A549 (cell line): ENCODE data around the gene RFK. TPM values are rescaled to one million over a fixed set of nuclear protein-coding genes. Genes with fewer than 3 reads are reported as not detected.

ENCODE experiments used
- ATAC-seq, 2 experiments: fragments of 200-7000 bp in 1 of 2; fragments of >200 bp in 1 of 2; cut with Nextera tagmentation in 1 of 2; cut with Tn5 transposase in 1 of 2; 3 replicates each; pipeline versions ENCODE4 v1.8.0 to v1.9.1; 2018 to 2020; ENCODE audit warnings: mild to moderate bottlenecking in 1 of 2, moderate library complexity in 1 of 2
- CTCF ChIA-PET: fragments of 300-600 bp; sonication (Branson Sonifier 250); formaldehyde crosslinking; extraction: SDS; loops from one replicate; lab custom pipeline; 2021; ENCODE audit warnings: antibody characterized with exemption, inconsistent platforms; lab: Yijun Ruan, JAX
- POLR2A ChIA-PET: fragments of 350-600 bp; formaldehyde crosslinking; extraction: SDS; loops from one replicate; lab custom pipeline; 2021; ENCODE audit warnings: antibody characterized with exemption, inconsistent platforms; lab: Yijun Ruan, JAX
- DNase-seq, 2 experiments: peaks; one replicate each; pipeline versions ENCODE4 v3.0.0 to v3.0.0-alpha.2; 2011 to 2016; ENCODE audit warnings: low read depth in 1 of 2, low spot score in 1 of 2
- FAIRE-seq: peaks from 2 replicates; lab custom pipeline; 2011; peaks lifted over from hg19 to GRCh38; lab: Jason Lieb, UNC
- H3K27ac ChIP-seq, 2 experiments: fragments of >200 bp; sonication (Bioruptor Twin); formaldehyde crosslinking; 3 replicates each; pipeline ENCODE4 v1.5.1; 2016 to 2017
- H3K4me1 ChIP-seq: fragments of >200 bp; sonication (Bioruptor Twin); formaldehyde crosslinking; 3 replicates; pipeline ENCODE4 v1.6.1; 2016
- H3K4me2 ChIP-seq: fragments of >200 bp; sonication (Bioruptor Twin); formaldehyde crosslinking; 3 replicates; pipeline ENCODE4 v1.6.1; 2016
- H3K4me3 ChIP-seq: fragments of >200 bp; sonication (Bioruptor Twin); formaldehyde crosslinking; 3 replicates; pipeline ENCODE4 v1.5.1; 2016
- H3K9me3 ChIP-seq: fragments of >200 bp; sonication (Bioruptor Twin); formaldehyde crosslinking; 3 replicates; pipeline ENCODE4 v1.6.1; 2016
- BCL3 ChIP-seq: fragments of >200 bp; sonication (Bioruptor Twin); formaldehyde crosslinking; IDR thresholded peaks from 3 replicates; pipeline ENCODE4 v1.6.1; 2016
- CBX8 ChIP-seq: fragments of 200-600 bp; sonication (generic); IDR thresholded peaks from 2 replicates; pipeline ENCODE4 v1.6.1; 2016
- CTCF ChIP-seq: fragments of >200 bp; sonication (Bioruptor Twin); formaldehyde crosslinking; IDR thresholded peaks from 3 replicates; pipeline ENCODE4 v1.5.1; 2016
- ELK1 ChIP-seq: fragments of 150-350 bp; IDR thresholded peaks from 2 replicates; pipeline ENCODE4 v1.6.1; 2014; ENCODE audit warnings: low read depth, mild to moderate bottlenecking, low read length
- EP300 ChIP-seq, 2 experiments: fragments of >200 bp; sonication (Bioruptor Twin); formaldehyde crosslinking; IDR thresholded peaks; 2 replicates in 1 of 2; 3 replicates in 1 of 2; pipeline ENCODE4 v1.6.1; 2016 to 2017
- HDAC2 ChIP-seq: fragments of 200-600 bp; sonication (generic); IDR thresholded peaks from 2 replicates; pipeline ENCODE4 v1.6.1; 2016
- HES2 ChIP-seq: fragments of >200 bp; sonication (Bioruptor Twin); formaldehyde crosslinking; IDR thresholded peaks from 2 replicates; pipeline ENCODE4 v1.6.1; 2016
- HEYL ChIP-seq: fragments of 250-450 bp; sonication (Bioruptor Pico); IDR thresholded peaks from 2 replicates; pipeline ENCODE4 v1.8.0; 2021; ENCODE audit warnings: mild to moderate bottlenecking, moderate library complexity
- HOXA7 ChIP-seq: fragments of 250-450 bp; sonication (Bioruptor Pico); IDR thresholded peaks from 2 replicates; pipeline ENCODE4 v1.5.0; 2020; ENCODE audit warnings: mild to moderate bottlenecking, moderate library complexity
- HOXB13 ChIP-seq: fragments of 250-450 bp; sonication (Bioruptor Pico); IDR thresholded peaks from 2 replicates; pipeline ENCODE4 v1.5.0; 2020; ENCODE audit warnings: low read depth, mild to moderate bottlenecking, moderate library complexity
- JUNB ChIP-seq: fragments of >200 bp; sonication (Bioruptor Twin); formaldehyde crosslinking; IDR thresholded peaks from 2 replicates; pipeline ENCODE4 v1.6.1; 2016
- KDM1A ChIP-seq: fragments of 200-600 bp; sonication (generic); IDR thresholded peaks from 2 replicates; pipeline ENCODE4 v1.6.1; 2016; ENCODE audit warnings: low read depth, mild to moderate bottlenecking
- MAZ ChIP-seq: fragments of 150-350 bp; IDR thresholded peaks from 2 replicates; pipeline ENCODE4 v1.6.1; 2014; ENCODE audit warnings: antibody characterized with exemption, low read depth, low read length, borderline replicate concordance
- REST ChIP-seq: fragments of 200-600 bp; sonication (generic); IDR thresholded peaks from 2 replicates; pipeline ENCODE4 v1.6.1; 2016; ENCODE audit warnings: antibody characterized with exemption, mild to moderate bottlenecking, moderate library complexity
- RNF2 ChIP-seq: fragments of 200-600 bp; sonication (generic); IDR thresholded peaks from 2 replicates; pipeline ENCODE4 v1.6.1; 2016; ENCODE audit warnings: low read depth, mild to moderate bottlenecking, antibody characterized with exemption, moderate library complexity, borderline replicate concordance
- SMC3 ChIP-seq: fragments of >200 bp; sonication (Bioruptor Twin); formaldehyde crosslinking; IDR thresholded peaks from 3 replicates; pipeline ENCODE4 v1.6.1; 2018; ENCODE audit warnings: inconsistent platforms
- USF2 ChIP-seq: fragments of 450-650 bp; IDR thresholded peaks from 2 replicates; pipeline ENCODE4 v1.6.1; 2014; ENCODE audit warnings: antibody characterized with exemption
- WGBS: methylation state at CpG from one replicate; pipeline ENCODE4 v1.1.6; 2017; ENCODE audit errors: missing lambda C conversion rate; 5-methylcytosine and 5-hydroxymethylcytosine counted together
- polyA plus RNA-seq, 4 experiments: library from polyadenylated mRNA; depleted of rRNA in 3 of 4; stranded (reverse); fragments of >200 nt; fragmentation: RNase III in 1 of 4; extraction: RNeasy Plus Mini Kit Qiagen cat#74134 plus additional on column Dnase treatment in 1 of 4; gene quantifications; 2 replicates in 3 of 4; 3 replicates in 1 of 4; pipeline ENCODE4 v1.2.3, GENCODE V29; 2011 to 2017

RFK gene
- polyA plus RNA-seq, 2 of the 4 experiments (the other 2 are of a cell fraction), result 50.5 to 184 TPM

- TF ChIP-seq MAZ, result no peak
- TF ChIP-seq RNF2, result no peak
- no peak for TF ChIP-seq ELK1
- TF ChIP-seq HOXB13 (CRISPR knock-in tag), result no peak
- no peak for TF ChIP-seq SMC3
- no peak for TF ChIP-seq HOXA7 (CRISPR knock-in tag)
- no peak for TF ChIP-seq BCL3
- TF ChIP-seq CTCF, result no peak
- no peak for TF ChIP-seq EP300 (IDR thresholded peaks at IDR 0.05)
- TF ChIP-seq CBX8, result no peak
- TF ChIP-seq HEYL (CRISPR knock-in tag), result no peak
- no peak overlapping the region for H3K4me3 ChIP-seq
- no peak for FAIRE-seq
- H3K4me1 ChIP-seq, result peaks cover 27% of the 10 kb centered on the region
- ATAC-seq, result no peak
- WGBS, result 43% methylated on average over 1 of the region's 1 CpG
- CTCF ChIA-PET, result interaction anchor here (1.4 kb wide), 1 partner anchor 307 kb away, joined by 5 read pairs; no protein-coding TSS in a partner anchor
- no peak for DNase-seq
- POLR2A ChIA-PET, result no interaction called here
- H3K4me2 ChIP-seq, result no peak overlapping the region
- H3K27ac ChIP-seq, result no peak overlapping the region
- no peaks in the 10 kb centered on the region for H3K9me3 ChIP-seq
These were observed 5.6 kb upstream of the RFK start for GRCh38 chr9:76399856-76400255.

- no peak for TF ChIP-seq REST
- TF ChIP-seq HDAC2, result no peak
- no peak for TF ChIP-seq USF2
- TF ChIP-seq HES2, result no peak
- TF ChIP-seq KDM1A, result no peak
- no peak for TF ChIP-seq JUNB
- TF ChIP-seq, all 56 proteins: peak for 0
- Histone ChIP-seq H3K4me3 (no peak overlapping the region), H3K4me2 (no peak overlapping the region), H3K27ac (no peak overlapping the region), H3K9me3 (no peaks in the 10 kb centered on the region), H3K4me1 (peaks cover 16% of the 10 kb centered on the region)
- no peak for FAIRE-seq
- POLR2A ChIA-PET, result no interaction called here
- 89% methylated on average over 13 of the region's 13 CpGs for WGBS
- no peak for ATAC-seq
- no peak for DNase-seq
- CTCF ChIA-PET, result interaction anchor here (0.6 to 1.2 kb wide), 2 partner anchors 307 to 556 kb away, joined by 3 to 4 read pairs; no protein-coding TSS in a partner anchor
These were observed 2.4 kb upstream of the RFK start for GRCh38 chr9:76396597-76396996.
